Adrenal gland (tissue), 5 donors: ENCODE data around the gene ANKRD10.

ENCODE experiments used
- CTCF ChIP-seq, 6 experiments: fragments of 450-650 bp in 4 of 6; fragments of 200-600 bp in 2 of 6; sonication (generic) in 1 of 6; IDR thresholded peaks; 1 replicate in 5 of 6; 2 replicates in 1 of 6; pipeline versions ENCODE4 v1.5.1 to v1.8.0; 2016 to 2021; ENCODE audit warnings: antibody characterized with exemption in 6 of 6, mild to moderate bottlenecking in 2 of 6, moderate library complexity in 1 of 6
- POLR2A ChIP-seq, 2 donors: fragments of 450-650 bp; IDR thresholded peaks; one replicate each; pipeline ENCODE4 v1.6.1; 2017; ENCODE audit warnings: antibody characterized with exemption in 2 of 2, mild to moderate bottlenecking in 2 of 2, moderate library complexity in 1 of 2
- donor health status: DM: no; HTN: no; CAD: no.

- TF ChIP-seq CTCF (IDR thresholded peaks at IDR 0.05) = no peak
- no peak for TF ChIP-seq POLR2A (IDR thresholded peaks at IDR 0.05)
Observed at GRCh38 chr13:110887597-110888333, 27.1 kb downstream of the ANKRD10 start.
